HepG2 (cell line): ENCODE results near the gene CDK17. TPM values are rescaled to one million over a fixed set of nuclear protein-coding genes. Genes with fewer than 3 reads are reported as not detected.

Experiments used
- ATAC-seq: fragments of 200-7000 bp; cut with Tn5 transposase; 3 replicates; pipeline ENCODE4 v1.9.1; 2020; ENCODE audit warnings: mild to moderate bottlenecking, moderate library complexity
- BruUV-seq: library from RNA; stranded (reverse); fragments of 400-500 nt; replicated peaks from 2 replicates; lab custom pipeline; 2021; lab: Mats Ljungman, UMichigan
- CTCF ChIA-PET: fragments of 300-600 bp; formaldehyde crosslinking; extraction: SDS; loops from one replicate; lab custom pipeline; 2021; ENCODE audit warnings: low total read pairs, inconsistent platforms, low intra/inter-chr PET ratio; lab: Yijun Ruan, JAX
- POLR2A ChIA-PET: fragments of 350-600 bp; sonication (Branson Sonifier 250); formaldehyde crosslinking; loops from one replicate; lab custom pipeline; 2020; ENCODE audit warnings: antibody characterized with exemption, inconsistent platforms; lab: Yijun Ruan, JAX
- DNase-seq: peaks from one replicate; pipeline ENCODE4 v3.0.0-alpha.2; 2015; ENCODE audit warnings: low spot score
- FAIRE-seq: peaks from 3 replicates; lab custom pipeline; 2011; peaks lifted over from hg19 to GRCh38; lab: Jason Lieb, UNC
- H2AFZ ChIP-seq: one replicate; pipeline ENCODE4 v1.6.1; 2011; ENCODE audit warnings: low read length, inconsistent platforms
- H3K27ac ChIP-seq: fragments of 300-600 bp; 3 replicates; pipeline ENCODE4 v1.8.0; 2011; ENCODE audit warnings: mixed run types, mild to moderate bottlenecking, mixed read lengths, low read length, inconsistent platforms; ENCODE audit not compliant: insufficient read depth; ENCODE audit errors: extremely low read length
- H3K27me3 ChIP-seq, 2 experiments: fragments of 200-600 bp in 1 of 2; 2 replicates in 1 of 2; 3 replicates in 1 of 2; pipeline versions ENCODE4 v1.6.0 to v1.8.0; 2011; ENCODE audit warnings: low read length in 2 of 2, mild to moderate bottlenecking in 2 of 2, moderate library complexity in 2 of 2, inconsistent platforms in 1 of 2; ENCODE audit not compliant: insufficient read depth in 2 of 2, control insufficient read depth in 1 of 2
- H3K36me3 ChIP-seq, 2 experiments: fragments of 200-600 bp in 1 of 2; replicated peaks in 1 of 2; 2 replicates in 1 of 2; 3 replicates in 1 of 2; pipeline versions ENCODE4 v1.5.1 to v1.8.0; 2011; ENCODE audit warnings: low read length in 2 of 2, inconsistent platforms in 1 of 2; ENCODE audit not compliant: insufficient read depth in 2 of 2, control insufficient read depth in 1 of 2
- H3K4me1 ChIP-seq: 2 replicates; pipeline ENCODE4 v1.5.1; 2012; ENCODE audit warnings: low read length, inconsistent platforms; ENCODE audit not compliant: insufficient read depth
- H3K4me2 ChIP-seq: 2 replicates; pipeline ENCODE4 v1.6.0; 2011; ENCODE audit warnings: low read depth, low read length, inconsistent platforms
- H3K4me3 ChIP-seq, 3 experiments: fragments of 200-600 bp in 1 of 3; sonication (generic), shearing (Covaris generic) in 1 of 3; replicated peaks in 1 of 3; 2 replicates each; pipeline ENCODE4 v1.5.1; 2011 to 2016; ENCODE audit warnings: low read length in 3 of 3, inconsistent platforms in 2 of 3, low read depth in 2 of 3, mild to moderate bottlenecking in 2 of 3, control low read depth in 1 of 3, mixed read lengths in 1 of 3; ENCODE audit not compliant: insufficient read depth in 1 of 3
- H3K79me2 ChIP-seq: one replicate; pipeline ENCODE4 v1.6.1; 2011; ENCODE audit warnings: low read length, inconsistent platforms; ENCODE audit not compliant: insufficient read depth
- H3K9ac ChIP-seq: 2 replicates; pipeline ENCODE4 v1.6.0; 2011; ENCODE audit warnings: mild to moderate bottlenecking, low read depth, low read length, inconsistent platforms; ENCODE audit not compliant: insufficient read depth
- H3K9me3 ChIP-seq: 2 replicates; pipeline ENCODE4 v1.5.1; 2012; ENCODE audit warnings: mild to moderate bottlenecking, low read length
- H4K20me1 ChIP-seq: 2 replicates; pipeline ENCODE4 v1.6.0; 2011; ENCODE audit warnings: inconsistent platforms, mild to moderate bottlenecking, low read length, moderate library complexity; ENCODE audit not compliant: insufficient read depth
- E2F1 ChIP-seq: sonication (generic); formaldehyde crosslinking; IDR thresholded peaks from 2 replicates; pipeline ENCODE4 v1.5.0; 2020; ENCODE audit warnings: missing genetic modification reagents
- ELF1 ChIP-seq: sonication (generic); formaldehyde crosslinking; IDR thresholded peaks from 2 replicates; pipeline ENCODE4 v1.4.0; 2020; ENCODE audit warnings: missing genetic modification reagents
- LCORL ChIP-seq, 2 experiments: fragments of 450-650 bp in 1 of 2; sonication (generic) in 1 of 2; formaldehyde crosslinking in 1 of 2; IDR thresholded peaks; 2 replicates each; pipeline versions ENCODE4 v1.5.0 to v1.6.1; 2017 to 2020; ENCODE audit warnings: antibody characterized with exemption in 1 of 2, missing genetic modification reagents in 1 of 2
- PHB2 ChIP-seq: fragments of 450-650 bp; IDR thresholded peaks from 2 replicates; pipeline ENCODE4 v1.6.1; 2018; ENCODE audit not compliant: partially characterized antibody
- RXRB ChIP-seq: IDR thresholded peaks from 2 replicates; pipeline ENCODE4 v1.6.1; 2016; ENCODE audit warnings: borderline replicate concordance, missing genetic modification reagents, missing compliant biosample characterization
- SUZ12 ChIP-seq: fragments of 150-350 bp; IDR thresholded peaks from 2 replicates; pipeline ENCODE4 v1.6.1; 2014; ENCODE audit warnings: low read depth, low read length
- USF2 ChIP-seq, 2 experiments: sonication (generic) in 1 of 2; formaldehyde crosslinking in 1 of 2; IDR thresholded peaks; 2 replicates each; pipeline versions ENCODE4 v1.5.1 to v1.6.1; 2011 to 2020; ENCODE audit warnings: borderline replicate concordance in 1 of 2, low read depth in 1 of 2, low read length in 1 of 2, mild to moderate bottlenecking in 1 of 2, missing genetic modification reagents in 1 of 2, moderate library complexity in 1 of 2
- ZBTB39 ChIP-seq: sonication (generic); formaldehyde crosslinking; IDR thresholded peaks from 2 replicates; pipeline ENCODE4 v1.5.0; 2020; ENCODE audit warnings: missing genetic modification reagents
- ZBTB7B ChIP-seq: sonication (generic); formaldehyde crosslinking; IDR thresholded peaks from 2 replicates; pipeline ENCODE4 v1.4.0; 2020; ENCODE audit warnings: missing genetic modification reagents
- ZMAT3 ChIP-seq: sonication (generic); formaldehyde crosslinking; conservative IDR thresholded peaks from 2 replicates; pipeline ENCODE4 v1.7.0; 2021; ENCODE audit warnings: missing genetic modification reagents
- ZMAT5 ChIP-seq: sonication (generic); formaldehyde crosslinking; IDR thresholded peaks from 2 replicates; pipeline ENCODE4 v1.5.0; 2020; ENCODE audit warnings: mild to moderate bottlenecking, low read depth, missing genetic modification reagents, borderline replicate concordance
- ZNF512B ChIP-seq: sonication (generic); formaldehyde crosslinking; IDR thresholded peaks from 2 replicates; pipeline ENCODE4 v1.5.1; 2020; ENCODE audit warnings: missing genetic modification reagents, mild to moderate bottlenecking, borderline replicate concordance
- ZSCAN9 ChIP-seq: IDR thresholded peaks from 2 replicates; pipeline ENCODE4 v1.6.1; 2016; ENCODE audit warnings: borderline replicate concordance
- WGBS: methylation state at CpG from one replicate; pipeline ENCODE4 v1.1.6; 2017; ENCODE audit warnings: low lambda C conversion rate; 5-methylcytosine and 5-hydroxymethylcytosine counted together
- in situ Hi-C: cut with HindIII; loops from 2 replicates; pipeline ENCODE4 v1.10.0; 2017; ENCODE audit warnings: low pct_unique_long_range_greater_than_20kb; ENCODE audit not compliant: extremely low pct_ligation_motif_present
- intact Hi-C: fragments of 100-400 bp; cut with micrococcal nuclease; formaldehyde crosslinking; loops from one replicate; pipeline ENCODE4 v1.10.0; 2022; ENCODE audit not compliant: unreplicated experiment
- polyA plus RNA-seq, 8 experiments: library from polyadenylated mRNA; depleted of rRNA in 3 of 8; stranded (reverse) in 7 of 8; unstranded in 1 of 8; fragments of >200 nt; fragmentation: Illumina TruSeq in 4 of 8; extraction: Trizol in 4 of 8; gene quantifications; 2 replicates each; pipeline versions ENCODE4 v1.2.1 to v1.2.3, GENCODE V29; 2011 to 2016; ENCODE audit warnings: low read depth in 4 of 8, missing spikeins in 1 of 8, mixed read lengths in 1 of 8; ENCODE audit not compliant: insufficient read depth in 1 of 8
- total RNA-seq, 5 experiments: library from RNA; depleted of rRNA; stranded (reverse); fragments of >200 nt; fragmentation: Illumina TruSeq; extraction: Trizol; gene quantifications; 2 replicates each; pipeline ENCODE4 v1.2.3, GENCODE V29; 2016; ENCODE audit warnings: low read depth in 1 of 5

CDK17 gene
- total and polyA plus RNA-seq, 2 of the 13 experiments (the other 11 are each of a cell fraction or from before 2014, with no cell fraction given) = 9.9 to 22.3 TPM

- ATAC-seq = no peak
- 0 out of 2 replicates have a peak, but pooled peaks have one; percentile 20 for TF ChIP-seq ZBTB7B (CRISPR knock-in tag)
- no peak for TF ChIP-seq E2F1 (CRISPR knock-in tag)
- no peak for TF ChIP-seq LCORL (IDR thresholded peaks at IDR 0.05)
- TF ChIP-seq LCORL (CRISPR knock-in tag; IDR thresholded peaks at IDR 0.05) = peak; percentile 32; the same call in 1 of the 2 replicates
- no peak for TF ChIP-seq ZNF512B
- peak; percentile 13; the same call in 1 of the 2 replicates for TF ChIP-seq RXRB
- no peak for TF ChIP-seq USF2 (IDR thresholded peaks at IDR 0.05; ENCODE audit: low read depth, low read length)
- 0 out of 2 replicates have a peak, but pooled peaks have one; percentile 4 for TF ChIP-seq USF2 (CRISPR knock-in tag; IDR thresholded peaks at IDR 0.05; ENCODE audit: borderline replicate concordance)
- TF ChIP-seq SUZ12 = no peak
- no peak for TF ChIP-seq ZMAT5 (CRISPR knock-in tag)
- TF ChIP-seq PHB2 = no peak
- TF ChIP-seq ZBTB39 = no peak
- TF ChIP-seq ZMAT3 (CRISPR knock-in tag) = 0 out of 2 replicates have a peak, but pooled peaks have one; percentile 5
- no peak for TF ChIP-seq ZSCAN9 (CRISPR knock-in tag)
- no peak for TF ChIP-seq ELF1
These were observed 1.7 kb downstream of the CDK17 start for GRCh38 chr12:96398424-96399119.

More at GRCh38 chr12:96398424-96399119, 1.7 kb downstream of the CDK17 start:
- intact Hi-C loops (loop anchor here (5.0 kb wide), 1 partner anchor 61 kb away; no protein-coding TSS in a partner anchor), in situ Hi-C loops (no loop called here)
- H3K79me2 ChIP-seq = peaks cover 54% of the 10 kb centered on the region
- H3K27me3 ChIP-seq = peaks cover 0 to 3% of the 10 kb centered on the region in 2 experiments; a peak in 1 of 5 replicates
- BruUV-seq = TSS peak; percentile 47
- peak overlapping the region; percentile 79 for H3K4me2 ChIP-seq
- no peak overlapping the region for H2AFZ ChIP-seq
- peak overlapping the region; percentile 98 for H3K27ac ChIP-seq
- DNase-seq (peak; percentile 7), FAIRE-seq (no peak)
- ChIA-PET CTCF (no interaction called here), POLR2A (interaction anchor here (0.9 kb wide), 1 partner anchor 126 kb away, joined by 3 read pairs; no protein-coding TSS in a partner anchor)
- H3K36me3 ChIP-seq = no peaks in the 10 kb centered on the region
- under 1% methylated on average over 9 of the region's 9 CpGs for WGBS
- no peaks in the 10 kb centered on the region for H3K9me3 ChIP-seq
- peak overlapping the region; percentile 89 for H3K9ac ChIP-seq
- H3K4me3 ChIP-seq = peak overlapping the region; percentile 77 to 89 (median 83)
- peaks cover 33% of the 10 kb centered on the region for H4K20me1 ChIP-seq
- H3K4me1 ChIP-seq = peaks cover 31% of the 10 kb centered on the region
